NCI-H1048 (cell line): ENCODE results near the gene PRSS33.
A peak's percentile ranks its signal among the peaks of the same experiment; 100 is the strongest.

Source experiments
- DNase-seq: peaks from one replicate; lab custom pipeline; 2025; lab: John Stamatoyannopoulos, UW

The PRSS33 gene

DNA sequence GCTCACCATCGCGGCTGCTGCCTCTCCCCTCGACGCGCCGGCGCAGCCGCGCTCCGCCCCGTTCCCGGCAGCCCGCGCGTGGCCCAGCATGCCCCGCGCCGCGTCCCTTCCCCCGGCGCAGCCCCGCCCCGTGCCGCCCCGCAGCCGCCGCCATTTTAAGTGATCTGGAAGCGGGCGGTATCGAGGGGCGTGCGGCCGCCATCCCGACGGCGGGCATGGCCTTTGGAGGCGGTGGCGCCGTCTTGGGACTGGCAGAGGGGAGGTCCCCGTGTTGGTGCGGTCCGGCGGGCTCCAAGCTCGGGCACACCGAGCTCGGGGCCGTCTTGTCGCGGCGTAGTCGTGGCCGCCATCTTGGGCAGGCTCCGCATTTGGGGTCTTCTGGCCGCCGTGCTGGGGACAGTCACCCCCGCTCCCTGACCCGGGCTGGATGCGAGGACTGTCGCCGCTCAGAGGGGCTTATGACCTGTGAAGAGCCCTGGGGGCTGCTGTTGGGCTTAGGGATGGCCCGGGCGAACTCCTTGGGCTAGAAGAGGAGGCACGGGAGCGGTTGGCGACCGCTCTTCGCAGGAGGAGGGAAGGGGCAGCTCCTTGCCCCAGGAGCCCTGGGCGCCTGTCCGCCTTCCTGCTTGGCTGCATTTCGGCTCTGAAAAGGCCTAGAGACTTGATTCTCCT lies 10.0 kb downstream of the PRSS33 start, which contains the start of gene ELOB:
Gene ELOB, minus strand, starts transcription at position 50 of the 672 bp plus-strand sequence. Its CDS starts 41 bp downstream, at position 9.
- peak; percentile 8 for DNase-seq

DNA sequence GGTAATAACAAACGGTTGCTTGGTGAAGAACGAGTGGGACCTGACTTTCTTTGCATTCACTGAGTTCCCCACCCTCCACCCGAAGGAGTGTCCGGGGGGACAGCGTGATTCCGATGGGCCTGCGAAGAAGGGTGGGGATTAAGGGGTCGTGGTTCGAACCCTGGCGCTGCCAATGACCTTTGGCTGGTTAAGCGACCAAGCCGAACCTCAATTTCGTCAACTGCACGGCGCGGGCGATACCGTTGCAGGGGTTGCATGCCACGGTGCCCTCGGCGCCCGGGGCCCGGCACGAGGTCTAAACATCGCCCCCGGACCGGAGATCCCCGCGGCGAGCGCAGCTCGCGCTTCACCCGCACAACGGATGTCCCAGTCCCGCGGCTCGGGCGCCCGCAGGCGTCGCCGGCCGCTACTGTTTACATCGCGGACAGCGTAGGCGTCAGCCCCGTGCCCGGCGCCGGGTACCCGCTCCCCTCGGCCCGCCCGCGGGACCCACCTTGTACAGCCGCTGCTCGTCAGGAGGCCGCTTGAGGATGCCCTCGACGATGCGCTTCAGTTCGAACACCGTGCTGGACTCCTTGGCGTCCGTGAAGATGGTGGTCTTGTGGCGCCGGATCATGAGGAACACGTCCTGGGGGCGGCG lies 10.7 kb downstream of the PRSS33 start:
- DNase-seq: no peak

DNA sequence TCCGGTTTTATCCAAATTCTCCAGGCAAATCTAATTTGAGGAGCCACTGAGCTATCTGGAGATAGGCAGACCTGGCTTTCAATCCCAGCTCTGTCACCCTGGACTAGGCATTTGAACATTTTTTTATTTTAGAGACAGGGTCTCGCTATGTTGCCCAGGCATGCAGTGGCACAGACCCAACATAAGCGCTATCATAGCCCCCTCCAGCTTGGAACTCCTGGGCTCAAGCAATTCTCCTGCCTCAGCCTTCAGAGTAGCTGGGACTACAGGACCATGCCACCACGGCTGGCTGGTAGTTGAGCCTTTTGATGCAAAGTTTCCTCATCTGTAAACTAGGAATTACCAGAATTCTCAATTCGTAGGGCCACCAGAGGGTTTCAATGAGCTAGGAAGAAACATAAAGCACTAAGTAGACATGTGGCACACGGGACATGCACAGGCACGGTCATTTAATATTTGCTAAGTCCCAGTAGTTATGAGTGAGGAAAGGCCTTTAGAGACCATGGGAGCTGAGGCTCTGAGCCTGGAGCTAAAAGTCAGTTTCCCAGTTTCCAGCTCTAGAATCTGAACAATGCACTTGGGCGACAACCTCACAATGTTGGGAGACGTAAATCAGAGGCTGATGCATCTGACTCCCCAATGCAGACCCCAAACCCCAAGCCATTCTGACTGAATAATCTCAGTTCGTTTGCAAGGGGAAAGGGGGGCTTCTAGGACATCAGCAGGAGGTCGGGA lies 11.4 kb downstream of the PRSS33 start:
- DNase-seq: no peak

DNA sequence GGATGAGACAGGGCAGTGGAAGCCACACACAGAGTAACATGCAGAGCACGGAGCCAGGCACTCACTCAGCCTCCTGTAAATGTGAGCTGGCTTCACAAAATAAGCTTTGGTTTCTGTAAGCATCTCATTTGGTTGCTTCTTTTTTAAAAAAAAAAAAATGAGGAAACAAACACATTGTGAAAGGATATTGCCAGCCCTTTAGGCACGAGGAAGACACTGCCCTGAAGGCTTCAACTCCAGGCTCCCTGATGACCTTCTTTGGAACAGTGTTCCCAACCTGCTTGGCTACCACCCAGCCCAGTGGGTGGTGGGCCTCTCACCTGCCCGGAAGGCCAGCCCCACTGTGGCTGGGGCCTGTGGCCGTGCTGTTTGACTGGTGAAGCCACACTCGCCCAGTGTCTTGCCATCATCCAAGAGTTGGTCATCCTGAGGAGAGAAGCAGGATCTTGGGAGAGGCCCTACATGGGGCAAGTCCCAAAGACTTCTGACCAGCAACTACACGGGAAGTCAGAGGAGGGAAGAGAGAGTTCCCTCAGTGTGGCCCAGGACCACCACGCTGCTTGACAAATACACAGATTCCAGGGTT lies 12.1 kb downstream of the PRSS33 start:
- DNase-seq: no peak

DNA sequence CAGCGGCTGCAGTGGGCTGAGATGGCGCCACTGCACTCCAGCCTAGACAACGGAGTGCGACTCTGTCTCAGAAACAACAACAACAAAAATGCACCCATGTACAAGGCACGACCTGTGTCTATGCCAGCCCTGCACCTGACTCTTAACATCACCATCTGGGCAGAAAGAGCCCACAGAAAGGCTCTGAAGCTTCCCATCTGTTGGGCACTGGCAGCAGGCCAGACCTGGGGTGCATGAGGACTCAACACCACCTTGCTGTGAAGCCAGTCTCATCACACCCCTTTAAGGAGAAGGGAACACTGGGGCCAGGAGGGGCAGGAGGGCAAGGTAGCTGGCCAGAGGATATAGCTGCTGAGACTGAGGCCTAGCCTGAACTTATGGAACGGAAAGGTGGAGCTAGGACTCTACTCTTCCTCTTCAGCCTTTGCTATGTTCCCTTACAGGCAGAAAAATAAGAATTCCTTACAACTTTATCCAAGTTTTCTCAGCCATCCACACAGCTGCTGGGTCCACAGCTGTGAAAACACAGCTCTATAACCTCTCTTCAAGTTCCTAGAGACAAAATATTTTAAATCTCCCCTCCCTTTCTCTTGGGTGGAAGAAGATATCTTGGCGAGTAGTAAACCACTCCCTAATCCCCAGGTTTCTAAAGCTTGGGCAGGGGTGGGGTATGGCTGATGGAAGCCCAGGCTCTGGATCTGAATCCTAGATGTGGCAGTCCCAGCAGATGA lies 13.0 kb downstream of the PRSS33 start:
- no peak for DNase-seq

DNA sequence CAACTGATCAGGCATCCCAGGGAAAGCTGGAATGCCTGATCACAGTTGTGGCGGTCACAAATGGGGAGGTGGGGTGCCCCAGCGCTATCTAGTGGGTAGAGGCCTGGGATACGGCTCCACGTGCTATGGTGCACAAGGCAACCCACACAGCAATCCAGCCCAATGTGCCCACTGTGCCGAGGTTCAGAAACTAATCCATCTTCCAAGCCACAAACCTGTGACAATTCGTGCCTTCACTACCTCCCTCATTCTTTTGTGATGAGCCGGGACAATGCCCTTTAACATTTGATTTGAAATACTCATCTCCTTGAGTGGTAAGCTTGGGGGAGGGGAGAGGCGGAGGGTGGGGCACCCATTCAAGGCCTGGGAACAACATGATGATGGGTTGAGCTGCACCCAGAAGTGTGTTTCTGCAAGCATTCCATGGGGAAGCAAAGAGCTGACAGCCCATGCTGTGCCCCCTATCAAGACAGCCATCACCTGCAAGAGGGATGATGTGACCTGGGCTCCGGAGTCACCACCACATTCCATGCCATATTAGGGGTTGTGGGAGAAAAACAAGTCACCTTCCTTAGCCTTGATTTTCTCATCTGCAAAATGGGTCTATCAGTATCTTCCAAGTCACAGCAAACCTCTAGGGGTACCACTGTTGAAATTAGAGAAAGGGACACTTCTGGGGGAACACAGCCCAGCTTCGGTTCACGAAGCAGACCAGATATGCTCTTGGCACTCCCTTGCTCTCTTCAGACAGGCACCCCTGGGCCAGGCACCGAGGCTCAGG lies 14.0 kb downstream of the PRSS33 start:
- DNase-seq: no peak

DNA sequence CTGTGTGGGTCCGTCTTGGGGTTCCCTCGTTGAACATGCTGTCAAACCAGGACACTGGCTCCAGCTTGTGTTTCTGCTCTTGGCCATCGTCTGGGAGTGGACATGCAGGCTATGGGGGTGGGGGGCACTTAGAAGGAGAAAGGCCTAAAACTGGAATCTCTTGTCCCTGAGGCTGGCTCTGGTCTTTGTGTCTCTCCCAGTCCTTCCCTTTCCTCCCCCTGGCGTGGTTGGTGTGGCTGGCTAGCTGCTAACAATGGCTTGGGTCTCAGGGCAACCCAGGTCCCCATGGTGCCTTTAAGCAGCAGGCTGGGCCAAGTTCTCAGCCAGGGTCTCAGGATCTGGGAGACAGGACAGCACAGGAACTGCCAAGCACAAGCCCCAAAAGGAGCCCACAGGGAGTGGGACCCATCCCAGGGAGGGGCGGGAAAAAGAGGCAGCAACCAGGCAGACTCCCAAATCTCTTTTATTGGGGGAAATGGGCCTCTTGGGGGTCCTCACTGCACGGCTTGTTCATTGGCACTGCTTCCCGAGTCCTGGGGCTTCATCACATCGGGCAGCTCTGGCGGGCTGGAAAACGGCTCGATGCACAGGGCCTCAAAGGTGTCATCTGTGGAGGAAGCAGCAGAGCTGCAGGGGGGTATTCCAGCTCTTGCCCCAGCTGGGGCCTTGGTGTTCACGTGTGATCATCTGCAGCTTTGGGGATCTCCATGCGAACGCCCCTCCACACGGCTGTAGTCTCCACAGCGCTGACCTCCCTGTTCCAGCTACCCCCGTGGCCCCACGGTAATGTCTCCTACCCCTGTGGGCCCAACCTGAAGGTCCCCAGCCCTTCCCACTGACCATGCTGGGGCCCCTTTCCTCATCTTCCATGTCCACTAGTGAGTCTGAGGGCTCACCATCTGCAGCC lies 15.6 kb downstream of the PRSS33 start:
- no peak for DNase-seq

DNA sequence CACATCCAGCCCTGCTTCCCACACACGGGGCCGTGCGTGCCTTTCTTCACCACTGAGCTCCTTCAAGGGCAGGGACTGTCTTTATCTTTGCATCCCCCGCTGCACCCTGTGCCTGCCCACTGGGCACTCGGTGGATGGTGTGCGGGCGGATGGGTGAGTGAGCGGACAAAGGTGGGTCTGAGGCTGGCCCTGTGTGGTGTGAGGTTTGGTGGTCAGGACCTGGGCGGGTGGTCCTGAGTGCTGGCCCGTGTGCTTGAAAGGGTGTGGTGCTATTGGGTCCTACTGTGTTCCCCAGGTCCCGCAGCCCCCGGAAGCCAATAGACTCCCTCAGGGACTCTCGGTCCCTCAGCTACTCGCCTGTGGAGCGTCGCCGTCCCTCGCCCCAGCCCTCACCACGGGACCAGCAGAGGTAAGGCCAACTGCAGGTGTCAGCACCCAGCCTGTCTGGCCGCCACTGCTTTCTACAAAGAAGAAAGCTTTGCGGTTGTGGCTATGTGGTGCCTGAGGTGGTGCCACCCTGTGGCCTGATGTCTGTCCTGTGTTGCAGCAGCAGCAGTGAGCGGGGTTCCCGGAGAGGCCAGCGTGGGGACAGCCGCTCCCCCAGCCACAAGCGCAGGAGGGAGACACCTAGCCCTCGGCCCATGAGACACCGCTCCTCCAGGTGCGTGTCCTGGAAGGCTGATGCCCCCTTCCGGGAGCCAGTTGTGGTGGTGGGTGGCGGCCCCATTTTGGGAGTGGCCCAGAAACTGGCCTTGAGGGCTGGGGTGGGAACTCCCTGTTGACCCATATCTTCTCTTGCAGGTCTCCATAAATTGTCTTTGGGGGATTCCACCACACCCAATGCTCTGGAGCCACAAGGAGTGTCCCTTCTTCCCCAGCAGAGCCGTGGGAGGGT lies 17.1 kb downstream of the PRSS33 start:
- no peak for DNase-seq

DNA sequence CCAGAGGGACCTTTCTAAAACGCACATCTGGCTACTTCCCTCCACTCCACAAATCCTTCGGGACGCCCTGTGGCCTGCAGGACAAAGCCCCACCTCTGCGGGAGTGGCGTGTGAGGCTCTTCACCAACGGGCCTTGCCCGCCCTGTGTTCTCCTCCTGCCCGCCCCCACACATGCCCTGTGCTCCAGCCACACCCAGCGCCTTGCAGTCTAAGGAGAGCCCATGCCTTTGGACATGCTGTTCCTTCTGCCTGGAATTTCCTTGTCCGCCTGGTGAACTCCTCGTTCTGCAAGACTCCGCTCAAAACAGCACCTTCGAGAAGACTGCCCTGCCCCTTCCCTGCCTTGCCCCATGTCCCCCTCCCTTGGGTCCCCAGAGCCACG lies 17.7 kb downstream of the PRSS33 start:
- DNase-seq: no peak

DNA sequence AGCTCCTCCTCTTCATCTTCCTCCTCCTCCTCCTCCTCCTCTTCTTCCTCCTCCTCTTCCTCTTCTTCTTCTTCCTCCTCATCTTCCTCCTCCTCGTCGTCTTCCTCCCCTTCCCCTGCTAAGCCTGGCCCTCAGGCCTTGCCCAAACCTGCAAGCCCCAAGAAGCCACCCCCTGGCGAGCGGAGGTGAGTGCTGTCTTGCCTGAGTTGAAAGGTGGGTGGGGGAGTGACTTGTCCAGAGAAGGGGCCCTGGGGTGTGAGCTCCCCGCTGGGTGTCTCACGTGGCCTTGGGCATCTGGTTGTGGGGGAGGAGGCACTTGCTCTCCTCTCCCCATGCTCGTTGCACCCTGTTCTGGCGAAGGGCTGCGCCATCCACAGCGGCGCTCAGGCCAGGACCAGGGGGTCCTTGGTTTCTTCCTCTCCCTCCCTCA lies 18.2 kb downstream of the PRSS33 start:
- DNase-seq: no peak

DNA sequence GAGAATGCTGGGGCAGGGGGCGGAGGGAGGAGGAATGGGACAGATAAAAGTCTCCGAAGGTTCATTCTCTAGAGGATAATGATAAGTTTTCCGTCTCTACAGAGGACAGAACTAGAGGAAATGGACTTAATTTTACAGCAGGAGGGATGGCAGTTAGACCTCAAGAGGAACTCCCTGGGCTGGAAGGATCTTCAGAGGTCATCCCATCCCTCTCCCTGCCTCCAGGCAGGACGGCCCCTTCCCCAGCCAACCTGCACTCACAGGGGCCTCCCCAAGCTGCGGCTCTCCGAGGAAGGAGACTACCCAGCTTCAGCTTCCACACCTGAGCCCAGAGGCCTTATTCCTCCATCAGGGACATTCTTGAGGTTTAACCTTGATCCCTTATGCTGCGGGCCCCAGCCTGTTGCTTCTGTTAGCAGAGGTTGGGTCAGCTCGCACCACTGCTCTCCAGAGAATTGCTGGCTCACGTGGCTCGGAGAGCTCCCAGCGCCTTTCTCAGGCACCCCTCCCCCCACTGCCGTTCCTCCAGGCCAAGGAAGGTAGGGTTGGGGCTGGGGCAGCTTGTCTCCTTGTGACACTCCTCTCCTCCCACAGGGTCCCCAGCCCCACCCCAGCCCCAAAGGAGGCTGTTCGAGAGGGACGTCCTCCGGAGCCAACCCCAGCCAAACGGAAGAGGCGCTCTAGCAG lies 18.8 kb downstream of the PRSS33 start:
- no peak for DNase-seq

DNA sequence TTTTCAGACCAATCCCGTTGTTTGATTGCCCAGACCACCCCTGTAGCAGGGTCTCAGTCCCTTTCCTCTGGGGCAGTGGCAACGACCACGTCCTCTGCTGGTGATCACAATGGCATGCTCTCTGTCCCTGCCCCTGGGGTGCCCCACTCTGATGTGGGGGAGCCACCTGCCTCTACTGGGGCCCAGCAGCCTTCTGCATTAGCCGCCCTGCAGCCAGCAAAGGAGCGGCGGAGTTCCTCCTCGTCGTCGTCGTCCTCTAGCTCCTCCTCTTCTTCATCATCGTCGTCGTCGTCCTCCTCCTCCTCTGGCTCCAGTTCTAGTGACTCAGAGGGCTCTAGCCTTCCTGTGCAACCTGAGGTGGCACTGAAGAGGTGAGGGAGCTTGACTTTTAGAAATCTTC lies 19.5 kb downstream of the PRSS33 start:
- DNase-seq: no peak

DNA sequence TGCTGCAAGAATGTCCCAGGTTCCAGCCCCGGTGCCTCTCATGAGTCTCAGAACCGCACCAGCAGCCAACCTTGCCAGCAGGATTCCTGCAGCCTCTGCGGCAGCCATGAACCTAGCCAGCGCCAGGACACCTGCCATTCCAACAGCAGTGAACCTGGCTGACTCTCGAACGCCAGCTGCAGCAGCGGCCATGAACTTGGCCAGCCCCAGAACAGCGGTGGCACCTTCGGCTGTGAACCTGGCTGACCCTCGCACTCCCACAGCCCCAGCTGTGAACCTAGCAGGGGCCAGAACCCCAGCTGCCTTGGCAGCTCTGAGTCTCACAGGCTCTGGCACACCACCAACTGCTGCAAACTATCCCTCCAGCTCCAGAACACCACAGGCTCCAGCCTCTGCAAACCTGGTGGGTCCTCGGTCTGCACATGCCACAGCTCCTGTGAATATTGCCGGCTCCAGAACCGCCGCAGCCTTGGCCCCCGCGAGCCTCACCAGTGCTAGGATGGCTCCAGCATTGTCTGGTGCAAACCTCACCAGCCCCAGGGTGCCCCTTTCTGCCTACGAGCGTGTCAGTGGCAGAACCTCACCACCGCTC lies 20.1 kb downstream of the PRSS33 start:
- DNase-seq: no peak

DNA sequence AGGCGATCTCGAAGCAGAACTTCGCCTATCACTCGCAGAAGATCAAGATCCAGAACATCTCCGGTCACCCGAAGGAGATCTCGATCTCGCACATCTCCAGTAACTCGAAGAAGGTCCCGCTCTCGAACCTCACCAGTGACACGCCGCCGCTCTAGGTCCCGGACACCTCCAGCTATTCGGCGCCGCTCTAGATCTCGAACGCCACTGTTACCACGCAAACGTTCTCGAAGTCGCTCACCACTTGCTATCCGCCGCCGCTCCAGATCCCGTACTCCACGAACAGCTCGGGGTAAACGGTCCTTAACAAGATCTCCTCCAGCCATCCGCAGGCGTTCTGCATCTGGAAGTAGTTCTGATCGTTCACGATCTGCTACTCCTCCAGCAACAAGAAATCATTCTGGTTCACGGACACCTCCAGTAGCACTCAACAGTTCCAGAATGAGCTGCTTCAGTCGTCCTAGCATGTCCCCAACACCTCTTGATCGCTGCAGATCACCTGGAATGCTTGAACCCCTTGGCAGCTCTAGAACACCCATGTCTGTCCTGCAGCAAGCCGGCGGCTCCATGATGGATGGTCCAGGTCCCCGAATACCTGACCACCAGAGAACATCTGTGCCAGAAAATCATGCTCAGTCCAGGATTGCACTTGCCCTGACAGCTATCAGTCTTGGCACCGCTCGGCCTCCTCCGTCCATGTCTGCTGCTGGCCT lies 20.8 kb downstream of the PRSS33 start:
- no peak for DNase-seq

DNA sequence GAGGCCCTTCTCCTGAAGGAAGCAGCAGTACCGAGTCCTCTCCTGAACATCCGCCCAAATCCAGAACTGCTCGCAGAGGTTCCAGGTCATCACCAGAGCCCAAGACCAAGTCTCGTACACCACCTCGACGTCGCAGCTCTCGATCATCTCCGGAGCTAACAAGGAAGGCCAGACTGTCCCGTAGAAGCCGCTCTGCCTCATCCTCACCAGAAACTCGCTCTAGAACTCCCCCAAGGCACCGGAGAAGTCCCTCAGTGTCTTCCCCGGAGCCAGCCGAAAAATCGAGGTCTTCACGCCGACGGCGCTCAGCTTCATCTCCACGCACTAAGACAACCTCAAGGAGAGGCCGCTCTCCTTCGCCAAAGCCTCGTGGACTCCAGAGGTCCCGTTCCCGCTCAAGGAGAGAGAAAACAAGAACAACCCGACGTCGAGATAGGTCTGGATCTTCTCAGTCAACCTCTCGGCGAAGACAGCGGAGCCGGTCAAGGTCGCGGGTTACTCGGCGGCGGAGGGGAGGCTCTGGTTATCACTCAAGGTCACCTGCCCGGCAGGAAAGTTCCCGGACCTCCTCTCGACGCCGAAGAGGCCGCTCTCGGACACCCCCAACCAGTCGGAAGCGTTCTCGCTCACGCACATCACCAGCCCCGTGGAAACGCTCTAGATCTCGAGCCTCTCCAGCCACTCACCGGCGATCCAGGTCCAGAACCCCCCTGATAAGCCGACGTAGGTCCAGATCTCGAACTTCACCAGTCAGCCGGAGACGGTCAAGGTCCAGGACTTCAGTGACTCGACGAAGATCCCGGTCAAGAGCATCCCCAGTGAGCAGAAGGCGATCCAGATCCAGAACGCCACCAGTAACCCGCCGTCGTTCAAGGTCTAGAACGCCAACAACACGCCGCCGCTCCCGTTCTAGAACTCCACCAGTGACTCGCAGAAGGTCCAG lies 21.6 kb downstream of the PRSS33 start:
- DNase-seq: no peak

DNA sequence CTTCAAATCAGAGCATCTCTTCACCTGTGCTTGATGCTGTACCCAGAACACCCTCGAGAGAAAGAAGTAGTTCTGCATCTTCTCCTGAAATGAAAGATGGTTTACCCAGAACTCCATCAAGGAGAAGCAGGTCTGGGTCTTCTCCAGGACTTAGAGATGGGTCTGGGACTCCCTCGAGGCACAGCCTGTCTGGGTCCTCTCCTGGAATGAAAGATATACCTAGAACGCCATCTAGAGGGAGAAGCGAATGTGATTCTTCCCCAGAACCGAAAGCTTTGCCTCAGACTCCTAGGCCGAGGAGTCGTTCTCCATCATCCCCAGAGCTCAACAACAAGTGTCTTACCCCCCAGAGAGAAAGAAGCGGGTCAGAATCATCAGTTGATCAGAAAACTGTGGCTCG lies 22.6 kb downstream of the PRSS33 start:
- DNase-seq: no peak
